C4-2B (cell line): ENCODE measurements around the gene RGS7.
"Not testable (repeated sequence)": the region's sequence is repeated elsewhere in the genome, so short reads cannot be mapped to it uniquely, and the experiment has no call there.

ENCODE experiments used
- H3K27ac ChIP-seq: fragments of 450-650 bp; 2 replicates; pipeline ENCODE4 v1.5.1; 2017
- CTCF ChIP-seq: fragments of 450-650 bp; conservative IDR thresholded peaks from 2 replicates; pipeline ENCODE4 v1.5.1; 2017; ENCODE audit warnings: mild to moderate bottlenecking
- ZFX ChIP-seq: fragments of 450-650 bp; IDR thresholded peaks from 2 replicates; pipeline ENCODE4 v1.6.1; 2017

Gene RGS7

GRCh38 chr1:241292973-241293372 is 64.0 kb downstream of the RGS7 start:
- TF ChIP-seq ZFX (no peak), CTCF (no peak)
- H3K27ac ChIP-seq = no peak overlapping the region

GRCh38 chr1:241291548-241291947 is 65.5 kb downstream of the RGS7 start:
- H3K27ac ChIP-seq = not testable (repeated sequence)

- no peak for TF ChIP-seq ZFX
- TF ChIP-seq CTCF = no peak
- no peak overlapping the region for H3K27ac ChIP-seq
Observed at GRCh38 chr1:241286486-241286885, 70.5 kb downstream of the RGS7 start.

- no peak for TF ChIP-seq ZFX
- TF ChIP-seq CTCF = no peak
- H3K27ac ChIP-seq = no peak overlapping the region
Observed at GRCh38 chr1:241276391-241276790, 80.6 kb downstream of the RGS7 start.

GRCh38 chr1:241275981-241276380 is 81.0 kb downstream of the RGS7 start:
- H3K27ac ChIP-seq = no peak overlapping the region
- no peak for TF ChIP-seq ZFX
- no peak for TF ChIP-seq CTCF

- TF ChIP-seq ZFX = no peak
- TF ChIP-seq CTCF = no peak
- H3K27ac ChIP-seq = no peak overlapping the region
Observed at GRCh38 chr1:241275226-241275625, 81.8 kb downstream of the RGS7 start.

- TF ChIP-seq ZFX (no peak), CTCF (no peak)
- no peak overlapping the region for H3K27ac ChIP-seq
Observed at GRCh38 chr1:241274693-241275092, 82.3 kb downstream of the RGS7 start.

GRCh38 chr1:241272828-241273227 is 84.2 kb downstream of the RGS7 start:
- TF ChIP-seq CTCF (no peak), ZFX (no peak)

More at GRCh38 chr1:241272828-241273227, 84.2 kb downstream of the RGS7 start:
- H3K27ac ChIP-seq = no peak overlapping the region
